Mesenchymal stem cell (in vitro differentiated cells and primary cell): ENCODE data around the gene TMEFF1.
"Not testable (repeated sequence)": the region's sequence is repeated elsewhere in the genome, so short reads cannot be mapped to it uniquely, and the experiment has no call there.

Experiments
- DNase-seq: peaks from one replicate; pipeline ENCODE4 v3.0.0-alpha.2; 2013
- H2AFZ ChIP-seq: one replicate; pipeline ENCODE4 v1.6.1; 2013; ENCODE audit warnings: low read depth, mild to moderate bottlenecking, control low read depth, inconsistent platforms, low read length, moderate library complexity
- H2AK5ac ChIP-seq: 2 replicates; pipeline ENCODE4 v1.6.1; 2013; ENCODE audit warnings: low read length, moderate library complexity, mild to moderate bottlenecking, inconsistent platforms; ENCODE audit not compliant: severe bottlenecking
- H2BK120ac ChIP-seq: one replicate; pipeline ENCODE4 v1.6.1; 2013; ENCODE audit warnings: low read depth, mild to moderate bottlenecking, inconsistent platforms, low read length, moderate library complexity
- H2BK12ac ChIP-seq, 2 experiments: one replicate each; pipeline ENCODE4 v1.6.1; 2013; ENCODE audit warnings: inconsistent platforms in 2 of 2, low read length in 2 of 2, mild to moderate bottlenecking in 2 of 2, moderate library complexity in 2 of 2, control low read depth in 1 of 2
- H2BK15ac ChIP-seq: one replicate; pipeline ENCODE4 v1.6.1; 2013; ENCODE audit warnings: mild to moderate bottlenecking, low read depth, inconsistent platforms; ENCODE audit not compliant: poor library complexity, severe bottlenecking
- H2BK5ac ChIP-seq: 2 replicates; pipeline ENCODE4 v1.6.1; 2013; ENCODE audit warnings: low read depth, mild to moderate bottlenecking, low read length, control low read depth, inconsistent platforms; ENCODE audit not compliant: poor library complexity, severe bottlenecking
- H3K14ac ChIP-seq, 2 experiments: one replicate each; pipeline ENCODE4 v1.6.1; 2013; ENCODE audit warnings: inconsistent platforms in 2 of 2, low read length in 2 of 2, control low read depth in 1 of 2, mild to moderate bottlenecking in 1 of 2, moderate library complexity in 1 of 2
- H3K18ac ChIP-seq, 2 experiments: one replicate each; pipeline ENCODE4 v1.6.1; 2013; ENCODE audit warnings: inconsistent platforms in 2 of 2, low read length in 2 of 2, control low read depth in 1 of 2, low read depth in 1 of 2, mild to moderate bottlenecking in 1 of 2
- H3K23ac ChIP-seq, 2 experiments: one replicate each; pipeline ENCODE4 v1.6.1; 2013; ENCODE audit warnings: inconsistent platforms in 2 of 2, low read length in 2 of 2, mild to moderate bottlenecking in 2 of 2, moderate library complexity in 2 of 2, control low read depth in 1 of 2
- H3K27ac ChIP-seq: 2 replicates; pipeline ENCODE4 v1.5.1; 2013; ENCODE audit warnings: mild to moderate bottlenecking, moderate library complexity, low read length, control low read depth, inconsistent platforms; ENCODE audit not compliant: poor library complexity, severe bottlenecking
- H3K27me3 ChIP-seq, 2 experiments: 2 replicates each; pipeline versions ENCODE4 v1.6.1 to v1.7.0; 2013; ENCODE audit warnings: low read length in 2 of 2, mild to moderate bottlenecking in 2 of 2, moderate library complexity in 2 of 2, control low read depth in 1 of 2, inconsistent platforms in 1 of 2; ENCODE audit not compliant: control insufficient read depth in 1 of 2, insufficient read depth in 1 of 2
- H3K36me3 ChIP-seq, 2 experiments: 2 replicates each; pipeline versions ENCODE4 v1.6.1 to v1.7.0; 2013; ENCODE audit warnings: low read length in 2 of 2, control low read depth in 1 of 2, inconsistent platforms in 1 of 2, low read depth in 1 of 2, mild to moderate bottlenecking in 1 of 2; ENCODE audit not compliant: insufficient read depth in 2 of 2, control insufficient read depth in 1 of 2
- H3K4ac ChIP-seq, 2 experiments: one replicate each; pipeline ENCODE4 v1.6.1; 2013; ENCODE audit warnings: inconsistent platforms in 2 of 2, low read length in 2 of 2, mild to moderate bottlenecking in 2 of 2, moderate library complexity in 2 of 2, control low read depth in 1 of 2, low read depth in 1 of 2
- H3K4me1 ChIP-seq: 2 replicates; pipeline ENCODE4 v1.6.1; 2013; ENCODE audit warnings: low read depth, low read length, control low read depth; ENCODE audit not compliant: control insufficient read depth, insufficient read depth
- H3K4me2 ChIP-seq: 2 replicates; pipeline ENCODE4 v1.6.1; 2013; ENCODE audit warnings: low read length, mild to moderate bottlenecking, inconsistent platforms; ENCODE audit not compliant: poor library complexity, severe bottlenecking
- H3K4me3 ChIP-seq, 2 experiments: 2 replicates each; pipeline versions ENCODE4 v1.5.1 to v1.7.0; 2013; ENCODE audit warnings: low read length in 2 of 2, mild to moderate bottlenecking in 2 of 2, control low read depth in 1 of 2, low read depth in 1 of 2; ENCODE audit not compliant: insufficient read depth in 1 of 2
- H3K79me1 ChIP-seq: replicated peaks from 2 replicates; pipeline ENCODE4 v1.6.1; 2013; ENCODE audit warnings: mild to moderate bottlenecking, control low read depth, low read length, inconsistent platforms; ENCODE audit not compliant: poor library complexity, severe bottlenecking
- H3K9ac ChIP-seq: 2 replicates; pipeline ENCODE4 v1.7.0; 2013; ENCODE audit warnings: mild to moderate bottlenecking, low read length, moderate library complexity
- H3K9me3 ChIP-seq: 2 replicates; pipeline ENCODE4 v1.7.0; 2013; ENCODE audit warnings: mild to moderate bottlenecking, low read length; ENCODE audit not compliant: control insufficient read depth
- H4K8ac ChIP-seq: one replicate; pipeline ENCODE4 v1.6.1; 2013; ENCODE audit warnings: inconsistent platforms, mild to moderate bottlenecking, low read length, moderate library complexity
- H4K91ac ChIP-seq: one replicate; pipeline ENCODE4 v1.6.1; 2013; ENCODE audit warnings: mild to moderate bottlenecking, low read length, inconsistent platforms
- WGBS: methylation state at CpG from one replicate; pipeline ENCODE4 v1.1.7; 2013; ENCODE audit warnings: mixed read lengths; 5-methylcytosine and 5-hydroxymethylcytosine counted together

TMEFF1 gene

GRCh38 chr9:100499866-100500265 is 26.9 kb downstream of the TMEFF1 start:
- Histone ChIP-seq H2BK15ac (no peak overlapping the region), H3K36me3 (no peaks in the 10 kb centered on the region), H3K9me3 (no peaks in the 10 kb centered on the region), H3K23ac (no peak overlapping the region), H3K27me3 (no peaks in the 10 kb centered on the region), H3K4ac (no peak overlapping the region), H2BK12ac (no peak overlapping the region), H3K4me2 (no peak overlapping the region), H2BK120ac (no peak overlapping the region), H2AK5ac (no peak overlapping the region), H4K8ac (no peak overlapping the region), H4K91ac (no peak overlapping the region), H3K9ac (no peak overlapping the region), H3K14ac (no peak overlapping the region), H3K18ac (no peak overlapping the region), H3K79me1 (peaks cover 8% of the 10 kb centered on the region), H2AFZ (no peak overlapping the region), H2BK5ac (no peak overlapping the region), H3K4me3 (no peak overlapping the region), H3K27ac (no peak overlapping the region), H3K4me1 (no peaks in the 10 kb centered on the region)
- no peak for DNase-seq
- WGBS, result 100% methylated on average over 2 of the region's 2 CpGs

GRCh38 chr9:100505564-100506159 is 32.7 kb downstream of the TMEFF1 start:
- Histone ChIP-seq H4K8ac (no peak overlapping the region), H2BK120ac (no peak overlapping the region), H3K36me3 (peaks cover 5 to 10% of the 10 kb centered on the region in 2 experiments), H3K4me2 (no peak overlapping the region), H3K27me3 (no peaks in the 10 kb centered on the region), H3K9me3 (no peaks in the 10 kb centered on the region), H3K9ac (no peak overlapping the region), H3K14ac (no peak overlapping the region), H2BK15ac (no peak overlapping the region), H2AK5ac (no peak overlapping the region), H2BK5ac (no peak overlapping the region), H3K4me3 (no peak overlapping the region), H3K4me1 (no peaks in the 10 kb centered on the region), H2AFZ (no peak overlapping the region), H2BK12ac (no peak overlapping the region), H4K91ac (no peak overlapping the region), H3K4ac (no peak overlapping the region), H3K79me1 (peaks cover 6% of the 10 kb centered on the region), H3K23ac (no peak overlapping the region), H3K18ac (no peak overlapping the region), H3K27ac (no peak overlapping the region)
- peak; percentile 37 for DNase-seq
- 66% methylated on average over 4 of the region's 4 CpGs for WGBS

- not testable (repeated sequence) for DNase-seq
These were observed 34.4 kb downstream of the TMEFF1 start for GRCh38 chr9:100507350-100507749.

GRCh38 chr9:100511205-100511604 is 38.3 kb downstream of the TMEFF1 start:
- peaks cover 5 to 13% of the 10 kb centered on the region in 2 experiments for H3K36me3 ChIP-seq
- H2BK12ac ChIP-seq, result no peak overlapping the region
- peaks cover 1% of the 10 kb centered on the region for H3K79me1 ChIP-seq
- H4K91ac ChIP-seq, result no peak overlapping the region
- H3K4me2 ChIP-seq, result no peak overlapping the region
- no peak overlapping the region for H3K23ac ChIP-seq
- H3K9me3 ChIP-seq, result no peaks in the 10 kb centered on the region
- H3K4ac ChIP-seq, result no peak overlapping the region
- no peaks in the 10 kb centered on the region for H3K4me1 ChIP-seq
- no peak for DNase-seq
- H2BK15ac ChIP-seq, result no peak overlapping the region
- 100% methylated on average over 1 of the region's 1 CpG for WGBS
- no peak overlapping the region for H3K4me3 ChIP-seq
- H3K27me3 ChIP-seq, result no peaks in the 10 kb centered on the region
- H2BK120ac ChIP-seq, result no peak overlapping the region
- no peak overlapping the region for H2AFZ ChIP-seq
- no peak overlapping the region for H3K9ac ChIP-seq
- no peak overlapping the region for H3K18ac ChIP-seq
- no peak overlapping the region for H2BK5ac ChIP-seq
- H3K27ac ChIP-seq, result no peak overlapping the region
- H4K8ac ChIP-seq, result no peak overlapping the region
- H3K14ac ChIP-seq, result no peak overlapping the region
- H2AK5ac ChIP-seq, result no peak overlapping the region

More at GRCh38 chr9:100507350-100507749, 34.4 kb downstream of the TMEFF1 start:
- not testable (repeated sequence) for H2AK5ac ChIP-seq, H3K4me2 ChIP-seq, H3K79me1 ChIP-seq, H2BK120ac ChIP-seq, H3K14ac ChIP-seq, H3K4ac ChIP-seq, H3K23ac ChIP-seq, H3K27me3 ChIP-seq, H3K9ac ChIP-seq, H3K27ac ChIP-seq, H3K4me1 ChIP-seq, H3K18ac ChIP-seq, H2AFZ ChIP-seq, H2BK5ac ChIP-seq, H4K91ac ChIP-seq, H3K9me3 ChIP-seq, H2BK15ac ChIP-seq, H3K4me3 ChIP-seq, H2BK12ac ChIP-seq, H4K8ac ChIP-seq
- peaks cover 5 to 13% of the 10 kb centered on the region in 2 experiments for H3K36me3 ChIP-seq
